ENCODE data around the gene PEX10.

Gene PEX10

DNA sequence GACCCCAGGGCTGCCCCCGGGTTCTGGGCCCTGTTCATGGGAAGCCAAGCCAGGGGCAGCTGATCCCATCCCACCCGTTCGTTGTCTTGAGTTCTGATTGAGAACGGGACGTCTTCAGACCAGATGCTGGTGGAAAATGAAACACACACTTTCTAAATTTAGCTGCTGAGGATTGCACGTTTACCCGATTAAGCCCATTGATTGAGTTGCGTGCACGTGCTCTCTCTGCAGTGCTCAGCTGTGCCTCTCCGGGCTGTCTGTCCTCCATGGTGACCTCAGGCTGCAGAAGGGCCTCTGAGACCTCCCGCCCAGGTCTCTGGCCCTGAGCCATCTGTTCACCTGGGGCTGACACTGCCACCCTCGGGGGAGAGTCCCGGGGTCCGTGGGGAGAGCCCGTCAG is 27.0 kb upstream of the PEX10 start:
- Histone ChIP-seq H3K27me3 (ENCODE audit: control insufficient read depth, insufficient read depth, low read length) (peaks cover 8% of the 10 kb centered on the region), H3K4me1 (ENCODE audit: control insufficient read depth, insufficient read depth, low read length) (no peaks in the 10 kb centered on the region), H3K9ac (ENCODE audit: low read length) (no peak overlapping the region), H3K4me3 (ENCODE audit: low read length) (no peak overlapping the region), H3K27ac (ENCODE audit: low read depth, low read length) (no peak overlapping the region), H3K36me3 (ENCODE audit: control insufficient read depth, insufficient read depth, low read length) (no peaks in the 10 kb centered on the region)

DNA sequence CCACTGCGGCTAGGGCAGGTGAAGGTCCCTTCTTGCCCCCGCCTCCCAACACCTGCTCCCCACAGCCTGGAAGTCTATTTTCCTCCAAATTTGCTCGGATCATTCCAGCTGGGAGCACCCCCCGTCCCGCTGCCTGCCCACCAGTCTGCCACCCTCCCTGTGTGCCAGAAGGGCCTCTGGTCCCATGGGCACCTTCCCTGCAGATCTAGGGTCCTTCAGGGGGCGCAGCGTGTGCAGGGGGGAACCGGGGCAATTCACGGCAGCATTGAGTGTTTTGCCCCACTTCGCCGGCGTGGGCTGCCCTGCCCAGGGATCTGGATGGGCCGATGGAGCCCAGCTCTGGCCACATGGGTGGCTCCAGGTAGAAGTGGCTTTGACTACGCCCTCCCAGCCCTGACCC is 26.3 kb upstream of the PEX10 start:
- Histone ChIP-seq H3K36me3 (ENCODE audit: control insufficient read depth, insufficient read depth, low read length) (no peaks in the 10 kb centered on the region), H3K4me1 (ENCODE audit: control insufficient read depth, insufficient read depth, low read length) (no peaks in the 10 kb centered on the region), H3K9ac (ENCODE audit: low read length) (no peak overlapping the region), H3K27me3 (ENCODE audit: control insufficient read depth, insufficient read depth, low read length) (peaks cover 9% of the 10 kb centered on the region), H3K4me3 (ENCODE audit: low read length) (no peak overlapping the region), H3K27ac (ENCODE audit: low read depth, low read length) (no peak overlapping the region)

- Histone ChIP-seq H3K9ac (ENCODE audit: low read length) (no peak overlapping the region), H3K27me3 (ENCODE audit: control insufficient read depth, insufficient read depth, low read length) (peaks cover 9% of the 10 kb centered on the region), H3K4me3 (ENCODE audit: low read length) (no peak overlapping the region), H3K27ac (ENCODE audit: low read depth, low read length) (no peak overlapping the region), H3K4me1 (ENCODE audit: control insufficient read depth, insufficient read depth, low read length) (no peaks in the 10 kb centered on the region), H3K36me3 (ENCODE audit: control insufficient read depth, insufficient read depth, low read length) (no peaks in the 10 kb centered on the region)
Measured at GRCh38 chr1:2438038-2438437, 25.7 kb upstream of the PEX10 start.

GRCh38 chr1:2437617-2438016 is 25.3 kb upstream of the PEX10 start:
- H3K27ac ChIP-seq (ENCODE audit: low read depth, low read length), result no peak overlapping the region
- peaks cover 9% of the 10 kb centered on the region for H3K27me3 ChIP-seq (ENCODE audit: control insufficient read depth, insufficient read depth, low read length)
- no peak overlapping the region for H3K9ac ChIP-seq (ENCODE audit: low read length)
- H3K36me3 ChIP-seq (ENCODE audit: control insufficient read depth, insufficient read depth, low read length), result no peaks in the 10 kb centered on the region
- H3K4me3 ChIP-seq (ENCODE audit: low read length), result no peak overlapping the region
- H3K4me1 ChIP-seq (ENCODE audit: control insufficient read depth, insufficient read depth, low read length), result no peaks in the 10 kb centered on the region

GRCh38 chr1:2436876-2437275 is 24.5 kb upstream of the PEX10 start:
- Histone ChIP-seq H3K4me3 (ENCODE audit: low read length) (no peak overlapping the region), H3K27ac (ENCODE audit: low read depth, low read length) (no peak overlapping the region), H3K9ac (ENCODE audit: low read length) (no peak overlapping the region), H3K36me3 (ENCODE audit: control insufficient read depth, insufficient read depth, low read length) (no peaks in the 10 kb centered on the region), H3K27me3 (ENCODE audit: control insufficient read depth, insufficient read depth, low read length) (peaks cover 6% of the 10 kb centered on the region), H3K4me1 (ENCODE audit: control insufficient read depth, insufficient read depth, low read length) (no peaks in the 10 kb centered on the region)

DNA sequence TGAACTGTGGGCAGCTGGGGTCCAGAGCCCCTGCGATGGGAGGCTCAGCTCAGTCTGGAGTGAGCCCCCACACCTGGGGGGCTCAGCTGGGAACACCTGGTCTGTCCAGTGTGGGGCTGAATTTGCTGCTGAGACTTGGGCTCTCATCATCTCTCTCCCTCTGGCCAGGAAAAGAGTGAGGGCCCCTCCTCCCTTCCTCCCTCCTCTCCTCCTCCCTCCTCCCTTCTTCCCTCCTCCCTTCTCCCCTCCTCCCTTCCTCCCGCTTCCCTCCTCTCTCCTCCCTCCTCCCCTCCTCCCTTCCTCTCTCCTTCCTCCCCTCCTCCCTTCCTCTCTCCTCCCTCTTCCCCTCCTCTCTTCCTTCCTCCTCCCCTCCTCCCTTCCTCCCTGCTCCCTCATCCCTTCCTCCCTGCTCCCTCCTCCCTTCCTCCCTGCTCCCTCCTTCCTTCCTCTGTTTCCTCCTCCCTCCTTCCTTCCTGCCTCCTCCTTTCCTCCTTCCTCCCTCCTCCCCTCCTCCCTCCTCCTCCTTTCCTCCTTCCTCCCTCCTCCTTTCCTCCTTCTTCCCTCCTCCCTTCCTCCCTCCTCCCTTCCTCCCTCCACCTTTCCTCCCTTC is 23.5 kb upstream of the PEX10 start:
- no peak overlapping the region for H3K4me3 ChIP-seq (ENCODE audit: low read length)
- H3K9ac ChIP-seq (ENCODE audit: low read length), result no peak overlapping the region
- H3K36me3 ChIP-seq (ENCODE audit: control insufficient read depth, insufficient read depth, low read length), result no peaks in the 10 kb centered on the region
- H3K27me3 ChIP-seq (ENCODE audit: control insufficient read depth, insufficient read depth, low read length), result peaks cover 6% of the 10 kb centered on the region
- H3K4me1 ChIP-seq (ENCODE audit: control insufficient read depth, insufficient read depth, low read length), result no peaks in the 10 kb centered on the region
- H3K27ac ChIP-seq (ENCODE audit: low read depth, low read length), result no peak overlapping the region

- Histone ChIP-seq H3K27me3 (ENCODE audit: control insufficient read depth, insufficient read depth, low read length) (peaks cover 6% of the 10 kb centered on the region), H3K27ac (ENCODE audit: low read depth, low read length) (no peak overlapping the region), H3K4me1 (ENCODE audit: control insufficient read depth, insufficient read depth, low read length) (no peaks in the 10 kb centered on the region), H3K9ac (ENCODE audit: low read length) (no peak overlapping the region), H3K36me3 (ENCODE audit: control insufficient read depth, insufficient read depth, low read length) (no peaks in the 10 kb centered on the region), H3K4me3 (ENCODE audit: low read length) (no peak overlapping the region)
Measured at GRCh38 chr1:2435091-2435490, 22.7 kb upstream of the PEX10 start.

- Histone ChIP-seq H3K27me3 (ENCODE audit: control insufficient read depth, insufficient read depth, low read length) (peaks cover 6% of the 10 kb centered on the region), H3K4me3 (ENCODE audit: low read length) (no peak overlapping the region), H3K27ac (ENCODE audit: low read depth, low read length) (no peak overlapping the region), H3K9ac (ENCODE audit: low read length) (no peak overlapping the region), H3K4me1 (ENCODE audit: control insufficient read depth, insufficient read depth, low read length) (no peaks in the 10 kb centered on the region), H3K36me3 (ENCODE audit: control insufficient read depth, insufficient read depth, low read length) (no peaks in the 10 kb centered on the region)
Measured at GRCh38 chr1:2433936-2434655, 21.7 kb upstream of the PEX10 start.

GRCh38 chr1:2433196-2433595 is 20.8 kb upstream of the PEX10 start:
- Histone ChIP-seq H3K4me1 (ENCODE audit: control insufficient read depth, insufficient read depth, low read length) (no peaks in the 10 kb centered on the region), H3K36me3 (ENCODE audit: control insufficient read depth, insufficient read depth, low read length) (no peaks in the 10 kb centered on the region), H3K4me3 (ENCODE audit: low read length) (no peak overlapping the region), H3K27me3 (ENCODE audit: control insufficient read depth, insufficient read depth, low read length) (peaks cover 6% of the 10 kb centered on the region), H3K9ac (ENCODE audit: low read length) (no peak overlapping the region), H3K27ac (ENCODE audit: low read depth, low read length) (no peak overlapping the region)

DNA sequence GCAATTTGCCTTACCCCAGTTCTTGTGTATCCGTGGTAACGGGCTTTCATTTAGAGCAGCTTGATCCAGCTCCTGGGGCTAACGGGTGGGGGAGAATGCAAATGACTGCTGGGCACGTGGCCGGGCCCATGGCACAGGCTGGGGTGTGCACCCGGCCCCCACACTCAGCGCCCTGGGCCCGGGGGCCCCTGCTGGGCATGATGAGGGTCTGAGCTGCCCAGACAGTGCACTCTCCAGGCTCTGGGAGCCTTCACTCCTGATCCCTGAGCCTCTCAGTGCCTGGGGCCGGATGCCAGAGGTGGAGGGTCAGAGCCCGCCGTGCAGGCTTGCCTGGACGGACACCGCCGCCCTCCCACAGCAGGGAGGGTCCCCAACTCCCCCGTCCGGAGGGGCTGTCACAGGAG is 20.1 kb upstream of the PEX10 start:
- H3K36me3 ChIP-seq (ENCODE audit: control insufficient read depth, insufficient read depth, low read length), result no peaks in the 10 kb centered on the region
- no peak overlapping the region for H3K9ac ChIP-seq (ENCODE audit: low read length)
- H3K27ac ChIP-seq (ENCODE audit: low read depth, low read length), result no peak overlapping the region
- no peak overlapping the region for H3K4me3 ChIP-seq (ENCODE audit: low read length)
- peaks cover 6% of the 10 kb centered on the region for H3K27me3 ChIP-seq (ENCODE audit: control insufficient read depth, insufficient read depth, low read length)
- H3K4me1 ChIP-seq (ENCODE audit: control insufficient read depth, insufficient read depth, low read length), result no peaks in the 10 kb centered on the region

DNA sequence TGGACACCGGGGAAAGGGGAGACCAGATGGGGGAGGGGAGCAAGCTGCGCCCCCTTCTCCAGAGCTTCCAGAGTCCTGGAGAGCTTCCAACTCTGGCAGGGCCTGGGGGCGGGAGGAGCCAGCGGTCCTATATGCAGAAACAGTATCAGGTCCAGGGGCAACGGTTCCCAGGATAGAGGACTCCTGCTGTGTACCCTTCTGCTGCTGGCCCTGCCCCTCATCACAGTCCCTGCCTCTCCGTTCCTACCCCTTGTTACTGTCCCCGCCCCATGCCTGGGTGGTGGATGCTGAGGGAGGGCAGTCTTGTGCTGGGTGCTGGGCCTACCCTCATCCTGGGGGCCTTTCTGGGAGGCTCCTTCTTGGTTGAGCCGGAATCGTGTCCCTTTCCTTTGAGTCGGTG is 19.2 kb upstream of the PEX10 start:
- peaks cover 8% of the 10 kb centered on the region for H3K27me3 ChIP-seq (ENCODE audit: control insufficient read depth, insufficient read depth, low read length)
- H3K27ac ChIP-seq (ENCODE audit: low read depth, low read length), result no peak overlapping the region
- H3K4me3 ChIP-seq (ENCODE audit: low read length), result no peak overlapping the region

DNA sequence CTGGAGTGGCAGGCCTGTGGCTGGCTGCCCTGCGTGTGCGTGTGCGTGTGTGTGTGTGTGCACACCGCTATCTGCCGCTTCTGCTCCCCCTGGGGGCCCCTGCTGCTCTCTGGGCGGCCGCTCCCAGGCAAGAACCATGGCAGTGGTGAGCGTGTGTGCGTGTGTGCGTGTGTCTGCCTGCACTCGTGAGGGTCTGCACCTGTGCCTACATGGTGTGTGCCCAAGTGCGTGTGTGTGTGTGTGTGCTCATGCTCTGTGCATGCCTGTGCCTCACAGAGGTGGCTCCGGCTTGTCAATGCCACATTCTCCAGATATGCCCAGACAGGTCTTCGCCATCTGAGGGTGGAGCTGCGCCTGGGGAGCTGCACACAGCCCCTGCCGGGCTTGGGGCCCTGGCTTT is 18.7 kb upstream of the PEX10 start:
- no peaks in the 10 kb centered on the region for H3K4me1 ChIP-seq (ENCODE audit: control insufficient read depth, insufficient read depth, low read length)
- no peaks in the 10 kb centered on the region for H3K36me3 ChIP-seq (ENCODE audit: control insufficient read depth, insufficient read depth, low read length)
- H3K27ac ChIP-seq (ENCODE audit: low read depth, low read length), result no peak overlapping the region
- peaks cover 8% of the 10 kb centered on the region for H3K27me3 ChIP-seq (ENCODE audit: control insufficient read depth, insufficient read depth, low read length)
- no peak overlapping the region for H3K4me3 ChIP-seq (ENCODE audit: low read length)
- H3K9ac ChIP-seq (ENCODE audit: low read length), result no peak overlapping the region

More for the DNA sequence above, 19.2 kb upstream of the PEX10 start:
- Histone ChIP-seq H3K4me1 (ENCODE audit: control insufficient read depth, insufficient read depth, low read length) (no peaks in the 10 kb centered on the region), H3K36me3 (ENCODE audit: control insufficient read depth, insufficient read depth, low read length) (no peaks in the 10 kb centered on the region), H3K9ac (ENCODE audit: low read length) (no peak overlapping the region)

DNA sequence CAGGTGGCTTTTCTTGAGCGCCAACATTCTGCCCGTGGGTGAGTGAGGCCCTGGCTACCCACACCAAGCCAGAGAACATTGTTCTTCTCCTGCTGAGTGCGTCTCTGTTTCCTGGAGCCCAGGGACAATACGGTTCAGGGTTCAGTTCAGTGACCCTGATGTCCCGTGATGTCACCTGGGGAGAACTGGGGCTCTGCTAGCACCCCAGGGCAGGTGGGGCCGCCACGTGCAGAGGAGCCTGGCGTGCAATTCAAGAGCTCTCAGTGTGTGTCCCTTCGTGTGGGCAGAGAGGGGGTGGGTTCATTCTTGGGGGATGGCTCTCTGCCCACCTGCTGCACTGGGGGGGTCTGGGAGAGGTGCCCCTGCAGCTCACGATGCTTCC is 18.2 kb upstream of the PEX10 start:
- H3K27me3 ChIP-seq (ENCODE audit: control insufficient read depth, insufficient read depth, low read length), result peaks cover 6% of the 10 kb centered on the region
- H3K4me3 ChIP-seq (ENCODE audit: low read length), result no peak overlapping the region
- H3K9ac ChIP-seq (ENCODE audit: low read length), result no peak overlapping the region
- no peak overlapping the region for H3K27ac ChIP-seq (ENCODE audit: low read depth, low read length)
- H3K4me1 ChIP-seq (ENCODE audit: control insufficient read depth, insufficient read depth, low read length), result no peaks in the 10 kb centered on the region
- H3K36me3 ChIP-seq (ENCODE audit: control insufficient read depth, insufficient read depth, low read length), result no peaks in the 10 kb centered on the region
